Type B pancreatic cell (in vitro differentiated cells): ENCODE measurements around the gene KIF7. TPM values are rescaled to one million over a fixed set of nuclear protein-coding genes. Genes with fewer than 3 reads are reported as not detected.

Source experiments
- DNase-seq: peaks from one replicate; pipeline ENCODE4 v3.0.0; 2021; ENCODE audit warnings: mixed read lengths; ENCODE audit not compliant: unreplicated experiment; ENCODE audit errors: extremely low spot score
- H3K27ac Mint-ChIP-seq: 2 replicates; pipeline ENCODE4 v1.8.0; 2021; ENCODE audit warnings: mild to moderate bottlenecking, mixed read lengths
- H3K27me3 Mint-ChIP-seq: 2 replicates; pipeline ENCODE4 v1.8.0; 2021; ENCODE audit warnings: mixed read lengths
- H3K36me3 Mint-ChIP-seq: 2 replicates; pipeline ENCODE4 v1.8.0; 2021; ENCODE audit warnings: mixed read lengths
- H3K4me1 Mint-ChIP-seq: one replicate; pipeline ENCODE4 v1.8.0; 2021; ENCODE audit warnings: mixed read lengths; ENCODE audit not compliant: unreplicated experiment
- H3K4me3 Mint-ChIP-seq: 2 replicates; pipeline ENCODE4 v1.8.0; 2021; ENCODE audit warnings: mild to moderate bottlenecking, mixed read lengths
- H3K9me3 Mint-ChIP-seq: 2 replicates; pipeline ENCODE4 v1.8.0; 2021; ENCODE audit warnings: mixed read lengths
- CTCF ChIP-seq: fragments of 200-600 bp; sonication (generic); conservative IDR thresholded peaks from 2 replicates; pipeline ENCODE4 v1.5.0; 2021; ENCODE audit warnings: antibody characterized with exemption, mild to moderate bottlenecking
- total RNA-seq: library from RNA; stranded (reverse); gene quantifications from 2 replicates; pipeline ENCODE4 v1.2.1, GENCODE V29; 2021; ENCODE audit warnings: low replicate concordance

The KIF7 gene
- total RNA-seq, 1 donor from 2014 or later, result 15.5 TPM

- H3K9me3 Mint-ChIP-seq, result no peaks in the 10 kb centered on the region
- DNase-seq, result no peak
- no peak for TF ChIP-seq CTCF
- peaks cover 14% of the 10 kb centered on the region for H3K27me3 Mint-ChIP-seq
- no peak overlapping the region for H3K27ac Mint-ChIP-seq
- no peak overlapping the region for H3K4me3 Mint-ChIP-seq
- peaks cover 4% of the 10 kb centered on the region for H3K4me1 Mint-ChIP-seq
- H3K36me3 Mint-ChIP-seq, result no peaks in the 10 kb centered on the region
Measured at GRCh38 chr15:89668171-89668570, 12.9 kb upstream of the KIF7 start.

DNA sequence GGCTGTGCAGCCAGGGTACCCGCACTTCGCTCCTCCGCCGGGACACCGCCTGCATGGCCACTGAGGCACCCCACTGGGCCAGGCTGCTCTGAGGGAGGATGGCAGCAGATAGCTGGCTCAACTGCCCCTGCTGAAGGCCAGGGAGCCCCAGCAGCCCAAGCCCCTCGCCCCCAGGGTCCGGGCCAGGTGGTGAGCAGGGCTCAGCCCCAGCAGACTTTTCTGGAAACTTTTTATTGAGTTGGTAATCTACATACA is 12.4 kb upstream of the KIF7 start:
- no peak overlapping the region for H3K4me3 Mint-ChIP-seq

GRCh38 chr15:89666858-89667705 is 11.8 kb upstream of the KIF7 start:
- TF ChIP-seq CTCF, result no peak
- peaks cover 10% of the 10 kb centered on the region for H3K27me3 Mint-ChIP-seq
- peaks cover 4% of the 10 kb centered on the region for H3K4me1 Mint-ChIP-seq
- DNase-seq, result no peak
- no peak overlapping the region for H3K4me3 Mint-ChIP-seq
- no peaks in the 10 kb centered on the region for H3K36me3 Mint-ChIP-seq
- no peaks in the 10 kb centered on the region for H3K9me3 Mint-ChIP-seq
- H3K27ac Mint-ChIP-seq, result no peak overlapping the region

More for the DNA sequence above, 12.4 kb upstream of the KIF7 start:
- Mint-ChIP-seq H3K36me3 (no peaks in the 10 kb centered on the region), H3K9me3 (no peaks in the 10 kb centered on the region), H3K4me1 (peaks cover 4% of the 10 kb centered on the region), H3K27me3 (peaks cover 10% of the 10 kb centered on the region), H3K27ac (no peak overlapping the region)
- no peak for TF ChIP-seq CTCF
- DNase-seq, result no peak

- peak overlapping the region; percentile 14 for H3K4me3 Mint-ChIP-seq
- H3K9me3 Mint-ChIP-seq, result no peaks in the 10 kb centered on the region
- peaks cover 10% of the 10 kb centered on the region for H3K27me3 Mint-ChIP-seq
- no peaks in the 10 kb centered on the region for H3K36me3 Mint-ChIP-seq
- no peak for TF ChIP-seq CTCF
- peaks cover 4% of the 10 kb centered on the region for H3K4me1 Mint-ChIP-seq
- DNase-seq, result no peak
- H3K27ac Mint-ChIP-seq, result no peak overlapping the region
Measured at GRCh38 chr15:89666184-89666857, 11.1 kb upstream of the KIF7 start.

DNA sequence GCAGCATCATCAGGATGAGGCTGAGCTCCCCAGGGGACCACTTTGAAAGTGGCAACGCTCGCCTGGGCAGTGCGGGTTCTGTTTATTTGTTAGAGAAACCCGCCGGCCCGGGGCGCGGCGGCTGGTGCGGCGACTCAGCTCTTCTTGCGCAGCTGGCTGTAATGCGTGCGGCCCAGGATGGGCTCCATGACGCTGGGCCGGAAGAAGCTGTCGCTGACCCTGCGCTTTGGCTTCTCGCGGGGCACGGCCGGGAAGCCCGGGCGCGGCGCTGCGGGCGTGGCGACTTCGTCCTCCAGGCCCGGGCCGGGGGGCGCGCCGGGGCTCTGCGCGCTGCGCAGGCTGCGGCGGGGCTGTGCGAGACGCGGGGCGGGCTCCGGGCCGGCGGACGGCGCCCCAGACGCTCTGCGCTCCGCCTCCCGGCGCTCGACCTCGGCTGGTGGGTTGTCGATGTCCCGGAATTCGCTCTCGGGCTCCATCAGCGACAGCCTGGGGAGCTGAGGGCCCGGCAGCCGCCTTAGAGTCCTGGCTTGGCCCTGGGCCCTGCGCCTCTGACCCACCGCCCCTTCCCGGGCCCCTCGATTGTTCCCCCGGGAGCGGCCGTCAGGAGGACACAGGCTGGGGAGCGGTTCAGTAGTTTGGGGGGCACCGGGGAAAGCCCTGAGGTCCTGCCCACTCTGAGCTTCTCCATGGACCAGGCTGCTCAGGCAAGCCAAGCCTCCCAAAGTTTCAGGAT is 10.3 kb upstream of the KIF7 start:
- DNase-seq, result no peak
- Mint-ChIP-seq H3K36me3 (no peaks in the 10 kb centered on the region), H3K27ac (no peak overlapping the region), H3K27me3 (peaks cover 10% of the 10 kb centered on the region), H3K4me1 (peaks cover 4% of the 10 kb centered on the region), H3K9me3 (peaks cover 2% of the 10 kb centered on the region), H3K4me3 (peak overlapping the region; percentile 14)
- no peak for TF ChIP-seq CTCF
